ENCODE results near the gene SMIM21.

- TF ChIP-seq, protein P1, sequence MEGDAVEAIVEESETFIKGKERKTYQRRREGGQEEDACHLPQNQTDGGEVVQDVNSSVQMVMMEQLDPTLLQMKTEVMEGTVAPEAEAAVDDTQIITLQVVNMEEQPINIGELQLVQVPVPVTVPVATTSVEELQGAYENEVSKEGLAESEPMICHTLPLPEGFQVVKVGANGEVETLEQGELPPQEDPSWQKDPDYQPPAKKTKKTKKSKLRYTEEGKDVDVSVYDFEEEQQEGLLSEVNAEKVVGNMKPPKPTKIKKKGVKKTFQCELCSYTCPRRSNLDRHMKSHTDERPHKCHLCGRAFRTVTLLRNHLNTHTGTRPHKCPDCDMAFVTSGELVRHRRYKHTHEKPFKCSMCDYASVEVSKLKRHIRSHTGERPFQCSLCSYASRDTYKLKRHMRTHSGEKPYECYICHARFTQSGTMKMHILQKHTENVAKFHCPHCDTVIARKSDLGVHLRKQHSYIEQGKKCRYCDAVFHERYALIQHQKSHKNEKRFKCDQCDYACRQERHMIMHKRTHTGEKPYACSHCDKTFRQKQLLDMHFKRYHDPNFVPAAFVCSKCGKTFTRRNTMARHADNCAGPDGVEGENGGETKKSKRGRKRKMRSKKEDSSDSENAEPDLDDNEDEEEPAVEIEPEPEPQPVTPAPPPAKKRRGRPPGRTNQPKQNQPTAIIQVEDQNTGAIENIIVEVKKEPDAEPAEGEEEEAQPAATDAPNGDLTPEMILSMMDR (IDR thresholded peaks at IDR 0.05): no peak
- TF ChIP-seq ZFX (IDR thresholded peaks at IDR 0.05; ENCODE audit: borderline replicate concordance): no peak
These were observed 5.8 kb downstream of the SMIM21 start for GRCh38 chr18:75421656-75422055.
